DND-41 (cell line): Measurements from ENCODE around the gene MAP2K2.

ENCODE experiments used
- ATAC-seq: fragments of 200-7000 bp; cut with Tn5 transposase; 3 replicates; pipeline ENCODE4 v1.9.1; 2021; ENCODE audit warnings: low read depth; ENCODE audit not compliant: insufficient read depth
- DNase-seq: peaks from one replicate; pipeline ENCODE4 v3.0.0-alpha.2; 2020
- H2AFZ ChIP-seq: 2 replicates; pipeline ENCODE4 v1.6.0; 2012; ENCODE audit warnings: low read depth, low read length
- H3K27ac ChIP-seq: 2 replicates; pipeline ENCODE4 v1.5.1; 2012; ENCODE audit warnings: low read length, inconsistent platforms
- H3K27me3 ChIP-seq: fragments of 200-600 bp; sonication (generic); 2 replicates; pipeline ENCODE4 v1.6.0; 2012; ENCODE audit warnings: low read length, mild to moderate bottlenecking, inconsistent platforms; ENCODE audit not compliant: insufficient read depth, poor library complexity
- H3K36me3 ChIP-seq: 2 replicates; pipeline ENCODE4 v1.5.1; 2012; ENCODE audit warnings: low read length, inconsistent platforms; ENCODE audit not compliant: insufficient read depth
- H3K4me1 ChIP-seq: 2 replicates; pipeline ENCODE4 v1.5.1; 2012; ENCODE audit warnings: mild to moderate bottlenecking, low read length; ENCODE audit not compliant: insufficient read depth
- H3K4me2 ChIP-seq: 2 replicates; pipeline ENCODE4 v1.6.0; 2012; ENCODE audit warnings: mild to moderate bottlenecking, moderate library complexity, low read length, inconsistent platforms; ENCODE audit not compliant: insufficient read depth
- H3K4me3 ChIP-seq, 2 experiments: fragments of 200-600 bp in 1 of 2; shearing (Covaris generic) in 1 of 2; 2 replicates each; pipeline ENCODE4 v1.5.1; 2012 to 2016; ENCODE audit warnings: inconsistent platforms in 2 of 2, low read length in 2 of 2, mild to moderate bottlenecking in 2 of 2, low read depth in 1 of 2, moderate library complexity in 1 of 2
- H3K79me2 ChIP-seq: 2 replicates; pipeline ENCODE4 v1.6.0; 2012; ENCODE audit warnings: low read length, inconsistent platforms; ENCODE audit not compliant: insufficient read depth
- H3K9ac ChIP-seq: 2 replicates; pipeline ENCODE4 v1.6.0; 2012; ENCODE audit warnings: low read depth, mild to moderate bottlenecking, inconsistent platforms, low read length, moderate library complexity
- H3K9me3 ChIP-seq: 2 replicates; pipeline ENCODE4 v1.5.1; 2012; ENCODE audit warnings: low read length, moderate library complexity, mild to moderate bottlenecking, inconsistent platforms; ENCODE audit not compliant: insufficient read depth, severe bottlenecking
- H4K20me1 ChIP-seq: 2 replicates; pipeline ENCODE4 v1.6.0; 2012; ENCODE audit warnings: low read length; ENCODE audit not compliant: insufficient read depth
- EZH2 ChIP-seq: IDR thresholded peaks from 3 replicates; pipeline ENCODE4 v1.6.1; 2012; ENCODE audit warnings: borderline replicate concordance, low read depth, mild to moderate bottlenecking, moderate library complexity, low read length, inconsistent platforms; ENCODE audit not compliant: severe bottlenecking
- TF ChIP-seq, protein P1 (sequence below): IDR thresholded peaks from 2 replicates; pipeline ENCODE4 v1.5.1; 2012; ENCODE audit warnings: borderline replicate concordance, low read length, moderate library complexity, mild to moderate bottlenecking; ENCODE audit not compliant: poor library complexity, severe bottlenecking; ENCODE audit errors: extremely low read depth

The MAP2K2 gene

DNA sequence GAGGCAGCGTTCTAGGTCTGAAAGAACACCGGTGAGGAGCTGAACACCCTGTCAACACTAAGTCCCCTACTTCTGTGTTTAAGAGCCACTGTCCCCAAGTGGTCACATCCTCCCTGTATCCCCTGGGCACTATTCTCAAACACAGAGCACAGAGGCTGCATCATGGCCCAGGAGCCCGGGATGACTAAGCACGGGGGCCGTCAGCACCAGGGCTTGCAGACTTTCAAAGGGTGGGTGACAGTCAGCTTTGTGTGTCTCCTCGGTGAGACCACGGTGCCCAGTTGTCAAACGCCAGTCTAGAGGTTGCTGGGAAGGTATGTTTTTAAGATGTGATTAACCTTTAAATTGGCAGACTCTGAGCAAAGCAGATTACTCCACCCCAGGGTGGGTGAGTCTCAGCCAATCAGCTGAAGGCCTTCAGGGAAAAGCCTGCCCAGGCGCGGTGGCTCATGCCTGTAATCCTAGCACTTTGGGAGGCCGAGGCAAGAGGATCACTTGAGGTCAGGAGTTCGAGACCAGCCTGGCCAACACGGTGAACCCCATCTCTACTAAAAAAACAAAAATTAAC is 8.0 kb downstream of the MAP2K2 start:
- H3K27ac ChIP-seq, result no peak overlapping the region
- no peak for ATAC-seq

DNA sequence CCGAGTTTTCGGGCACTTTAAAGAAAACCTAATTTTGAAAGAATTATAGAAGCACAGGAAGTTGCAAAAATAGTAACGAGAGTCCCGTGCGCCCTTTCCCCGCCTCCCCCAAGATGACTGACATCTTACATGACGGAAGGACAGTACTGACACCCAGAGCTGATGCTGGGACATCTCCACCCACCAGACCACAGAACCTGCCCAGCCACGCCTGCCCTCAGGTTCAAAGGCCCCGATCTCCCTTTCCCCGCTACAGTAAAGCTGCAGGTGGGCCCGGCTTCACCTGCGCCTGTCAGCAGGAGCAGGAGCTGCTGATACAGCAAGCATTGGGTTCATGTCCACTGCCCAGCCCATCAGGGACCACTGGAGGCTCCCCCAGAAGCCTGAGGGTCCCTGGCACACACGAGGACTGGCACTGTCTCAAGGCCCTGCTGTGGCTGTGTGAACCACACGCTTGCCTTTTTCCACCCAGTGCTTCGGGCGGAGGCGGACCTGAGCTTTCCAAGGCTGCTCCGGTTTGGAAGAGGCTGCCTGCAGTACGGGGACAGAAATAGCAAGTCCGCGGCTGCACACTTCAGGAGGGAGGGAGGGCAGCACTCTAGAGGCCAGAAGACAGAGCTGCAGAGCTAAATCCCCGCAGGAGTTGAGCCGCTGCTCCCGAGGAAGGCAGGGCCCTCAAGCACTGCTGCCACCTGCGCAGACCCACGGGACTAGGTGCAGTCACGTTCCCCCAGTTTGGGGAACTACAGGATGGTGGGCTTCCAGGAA is 8.7 kb downstream of the MAP2K2 start:
- no peak overlapping the region for H2AFZ ChIP-seq
- no peak overlapping the region for H3K4me2 ChIP-seq
- H3K27me3 ChIP-seq, result no peaks in the 10 kb centered on the region
- H3K27ac ChIP-seq, result no peak overlapping the region
- peaks cover 48% of the 10 kb centered on the region for H4K20me1 ChIP-seq
- peaks cover 19% of the 10 kb centered on the region for H3K4me1 ChIP-seq
- no peak for DNase-seq
- H3K36me3 ChIP-seq, result peaks cover 83% of the 10 kb centered on the region
- peaks cover 79% of the 10 kb centered on the region for H3K79me2 ChIP-seq
- no peak overlapping the region for H3K9ac ChIP-seq
- H3K4me3 ChIP-seq, result no peak overlapping the region
- no peak for ATAC-seq
- no peaks in the 10 kb centered on the region for H3K9me3 ChIP-seq
- TF ChIP-seq, protein P1, sequence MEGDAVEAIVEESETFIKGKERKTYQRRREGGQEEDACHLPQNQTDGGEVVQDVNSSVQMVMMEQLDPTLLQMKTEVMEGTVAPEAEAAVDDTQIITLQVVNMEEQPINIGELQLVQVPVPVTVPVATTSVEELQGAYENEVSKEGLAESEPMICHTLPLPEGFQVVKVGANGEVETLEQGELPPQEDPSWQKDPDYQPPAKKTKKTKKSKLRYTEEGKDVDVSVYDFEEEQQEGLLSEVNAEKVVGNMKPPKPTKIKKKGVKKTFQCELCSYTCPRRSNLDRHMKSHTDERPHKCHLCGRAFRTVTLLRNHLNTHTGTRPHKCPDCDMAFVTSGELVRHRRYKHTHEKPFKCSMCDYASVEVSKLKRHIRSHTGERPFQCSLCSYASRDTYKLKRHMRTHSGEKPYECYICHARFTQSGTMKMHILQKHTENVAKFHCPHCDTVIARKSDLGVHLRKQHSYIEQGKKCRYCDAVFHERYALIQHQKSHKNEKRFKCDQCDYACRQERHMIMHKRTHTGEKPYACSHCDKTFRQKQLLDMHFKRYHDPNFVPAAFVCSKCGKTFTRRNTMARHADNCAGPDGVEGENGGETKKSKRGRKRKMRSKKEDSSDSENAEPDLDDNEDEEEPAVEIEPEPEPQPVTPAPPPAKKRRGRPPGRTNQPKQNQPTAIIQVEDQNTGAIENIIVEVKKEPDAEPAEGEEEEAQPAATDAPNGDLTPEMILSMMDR, result no peak
- no peak for TF ChIP-seq EZH2

More for the DNA sequence above, 8.0 kb downstream of the MAP2K2 start:
- Histone ChIP-seq H3K27me3 (no peaks in the 10 kb centered on the region), H2AFZ (no peak overlapping the region), H3K4me1 (peaks cover 14% of the 10 kb centered on the region), H3K79me2 (peaks cover 82% of the 10 kb centered on the region), H3K4me3 (no peak overlapping the region), H3K9ac (no peak overlapping the region), H3K9me3 (no peaks in the 10 kb centered on the region), H3K36me3 (peaks cover 82% of the 10 kb centered on the region), H4K20me1 (peaks cover 50% of the 10 kb centered on the region), H3K4me2 (no peak overlapping the region)
- TF ChIP-seq, protein P1, result no peak
- TF ChIP-seq EZH2, result no peak
- DNase-seq, result no peak

DNA sequence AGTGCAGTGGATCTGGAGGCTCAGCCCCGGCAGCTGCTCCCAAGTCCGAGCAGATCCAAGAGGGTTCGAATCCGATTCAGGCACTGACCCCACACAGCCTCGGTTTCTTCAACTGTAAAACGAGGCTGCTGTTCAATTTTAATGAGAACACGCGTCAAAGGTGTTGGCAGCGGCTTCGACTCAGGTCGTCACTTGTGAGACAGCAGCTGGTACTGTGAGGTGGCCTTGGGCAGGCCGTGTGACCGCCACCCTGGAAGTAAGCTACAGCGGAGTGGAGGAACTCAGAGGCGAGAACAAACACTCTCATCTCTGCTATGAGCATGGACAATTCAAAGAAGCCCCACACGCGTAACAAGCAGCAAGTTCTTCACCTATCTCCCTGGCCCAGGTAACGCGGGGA is 9.7 kb downstream of the MAP2K2 start:
- DNase-seq (no peak), ATAC-seq (no peak)
- no peaks in the 10 kb centered on the region for H3K9me3 ChIP-seq
- peaks cover 85% of the 10 kb centered on the region for H3K36me3 ChIP-seq
- H3K27me3 ChIP-seq, result no peaks in the 10 kb centered on the region
- H3K4me3 ChIP-seq, result no peak overlapping the region
- H3K79me2 ChIP-seq, result peaks cover 69% of the 10 kb centered on the region
- H3K4me2 ChIP-seq, result no peak overlapping the region
- H3K27ac ChIP-seq, result no peak overlapping the region
- no peak overlapping the region for H2AFZ ChIP-seq
- TF ChIP-seq, protein P1, result no peak
- TF ChIP-seq EZH2, result no peak
- H3K4me1 ChIP-seq, result peaks cover 29% of the 10 kb centered on the region
- H4K20me1 ChIP-seq, result peaks cover 44% of the 10 kb centered on the region
- H3K9ac ChIP-seq, result no peak overlapping the region
